Testis (tissue), 3 donors: ENCODE results near the gene KCTD3. TPM values are rescaled to one million over a fixed set of nuclear protein-coding genes. Genes with fewer than 3 reads are reported as not detected.

ENCODE experiments used
- DNase-seq: peaks from one replicate; pipeline ENCODE4 v3.0.0-alpha.2; 2019
- H3K27ac ChIP-seq, 2 donors: fragments of 200-600 bp; sonication (generic); one replicate each; pipeline ENCODE4 v1.5.1; 2019
- H3K27me3 ChIP-seq: fragments of 200-600 bp; sonication (generic); one replicate; pipeline ENCODE4 v1.5.1; 2019
- H3K36me3 ChIP-seq: fragments of 200-600 bp; sonication (generic); one replicate; pipeline ENCODE4 v1.5.1; 2017; ENCODE audit warnings: low read depth; ENCODE audit errors: missing control alignments
- H3K4me1 ChIP-seq: fragments of 200-600 bp; sonication (generic); one replicate; pipeline ENCODE4 v1.5.1; 2019
- H3K4me3 ChIP-seq, 2 donors: fragments of 200-600 bp; sonication (generic); one replicate each; pipeline ENCODE4 v1.5.1; 2017 to 2019
- H3K9me3 ChIP-seq: fragments of 200-600 bp; sonication (generic); one replicate; pipeline ENCODE4 v1.5.1; 2017
- POLR2A ChIP-seq: fragments of 450-650 bp; IDR thresholded peaks from one replicate; pipeline ENCODE4 v1.6.1; 2017; ENCODE audit warnings: antibody characterized with exemption, mild to moderate bottlenecking, moderate library complexity
- WGBS, 2 donors: methylation state at CpG; one replicate each; pipeline ENCODE4 v1.1.5; 2018; 5-methylcytosine and 5-hydroxymethylcytosine counted together
- intact Hi-C: fragments of 100-400 bp; cut with DNase I; formaldehyde crosslinking; loops from one replicate; pipeline ENCODE4 v1.15.1; 2023; ENCODE audit warnings: low total_unique reads
- polyA plus RNA-seq: library from polyadenylated mRNA; stranded (reverse); fragments of 350-450 nt; fragmentation: Illumina TruSeq; extraction: RNeasy Lipid Tissue Mini Kit (QIAGEN cat#74804); gene quantifications from one replicate; pipeline ENCODE4 v1.2.3, GENCODE V29; 2014; ENCODE audit warnings: low read depth, low replicate concordance; ENCODE audit not compliant: insufficient read depth
- total RNA-seq, 2 donors: library from RNA; depleted of rRNA; stranded (reverse); fragments of >200 nt; gene quantifications; one replicate each; pipeline ENCODE4 v1.2.3, GENCODE V29; 2016
- TF ChIP-seq, protein P1 (sequence below), 3 experiments: fragments of 450-650 bp in 2 of 3; fragments of 200-600 bp in 1 of 3; sonication (generic) in 1 of 3; IDR thresholded peaks; one replicate each; pipeline ENCODE4 v1.5.1; 2016 to 2019; ENCODE audit warnings: antibody characterized with exemption in 3 of 3, mild to moderate bottlenecking in 2 of 3, moderate library complexity in 1 of 3

Gene KCTD3
- total and polyA plus RNA-seq, 3 donors from 2014 or later = 38.1 to 81.5 (median 70.2) TPM

DNA sequence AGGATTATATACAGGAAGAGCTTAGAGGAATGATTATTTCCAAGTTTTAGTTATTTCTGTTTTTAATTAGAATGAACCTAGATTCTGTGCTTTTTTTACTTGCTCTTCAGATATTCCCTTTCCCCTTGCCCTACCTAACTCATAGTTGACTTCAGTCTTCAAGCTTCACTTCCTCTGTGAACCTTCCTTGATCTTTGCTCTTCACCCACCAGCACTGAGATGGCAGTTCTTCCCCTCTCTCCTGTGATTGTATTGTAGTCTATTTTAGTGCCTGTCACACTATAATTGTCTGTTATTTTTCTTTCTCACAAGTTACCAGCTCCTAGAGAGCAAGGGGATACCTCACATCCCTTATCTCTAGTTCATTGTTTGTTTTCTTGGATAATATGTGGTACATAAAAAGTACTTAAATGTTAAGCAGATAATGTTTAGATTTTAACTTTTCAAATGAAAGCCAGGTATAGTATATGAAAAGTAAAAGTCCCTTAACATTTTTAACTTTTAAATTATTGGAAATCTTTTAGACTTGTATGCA lies 33.2 kb downstream of the KCTD3 start:
- peaks cover 6% of the 10 kb centered on the region for H3K4me1 ChIP-seq
- H3K27me3 ChIP-seq = no peaks in the 10 kb centered on the region
- H3K27ac ChIP-seq = no peak overlapping the region
- H3K4me3 ChIP-seq = no peak overlapping the region
- DNase-seq = no peak
- no peak for TF ChIP-seq POLR2A
- TF ChIP-seq, protein P1, sequence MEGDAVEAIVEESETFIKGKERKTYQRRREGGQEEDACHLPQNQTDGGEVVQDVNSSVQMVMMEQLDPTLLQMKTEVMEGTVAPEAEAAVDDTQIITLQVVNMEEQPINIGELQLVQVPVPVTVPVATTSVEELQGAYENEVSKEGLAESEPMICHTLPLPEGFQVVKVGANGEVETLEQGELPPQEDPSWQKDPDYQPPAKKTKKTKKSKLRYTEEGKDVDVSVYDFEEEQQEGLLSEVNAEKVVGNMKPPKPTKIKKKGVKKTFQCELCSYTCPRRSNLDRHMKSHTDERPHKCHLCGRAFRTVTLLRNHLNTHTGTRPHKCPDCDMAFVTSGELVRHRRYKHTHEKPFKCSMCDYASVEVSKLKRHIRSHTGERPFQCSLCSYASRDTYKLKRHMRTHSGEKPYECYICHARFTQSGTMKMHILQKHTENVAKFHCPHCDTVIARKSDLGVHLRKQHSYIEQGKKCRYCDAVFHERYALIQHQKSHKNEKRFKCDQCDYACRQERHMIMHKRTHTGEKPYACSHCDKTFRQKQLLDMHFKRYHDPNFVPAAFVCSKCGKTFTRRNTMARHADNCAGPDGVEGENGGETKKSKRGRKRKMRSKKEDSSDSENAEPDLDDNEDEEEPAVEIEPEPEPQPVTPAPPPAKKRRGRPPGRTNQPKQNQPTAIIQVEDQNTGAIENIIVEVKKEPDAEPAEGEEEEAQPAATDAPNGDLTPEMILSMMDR (IDR thresholded peaks at IDR 0.05) = no peak
- no peaks in the 10 kb centered on the region for H3K36me3 ChIP-seq
- intact Hi-C loops = no loop called here
- no peaks in the 10 kb centered on the region for H3K9me3 ChIP-seq

DNA sequence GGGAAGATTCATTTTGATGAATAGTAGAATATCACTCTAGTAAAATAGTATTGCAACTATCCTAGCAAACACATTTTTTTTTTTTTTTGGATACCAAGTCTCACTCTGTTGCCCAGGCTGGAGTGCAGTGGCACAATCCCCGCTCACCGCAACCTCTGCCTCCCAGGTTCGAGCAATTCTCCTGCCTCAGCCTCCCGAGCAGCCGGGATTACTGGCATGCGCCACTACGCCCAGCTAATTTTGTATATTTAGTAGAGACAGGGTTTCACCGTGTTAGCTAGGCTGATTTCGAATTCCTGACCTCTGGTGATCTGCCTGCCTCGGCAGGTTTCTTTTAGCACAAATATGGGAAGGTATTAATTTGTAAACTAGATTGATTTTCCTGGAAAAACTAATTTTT lies 33.8 kb downstream of the KCTD3 start:
- H3K36me3 ChIP-seq = no peaks in the 10 kb centered on the region
- no peak for DNase-seq
- no peak overlapping the region for H3K4me3 ChIP-seq
- intact Hi-C loops = no loop called here
- peaks cover 6% of the 10 kb centered on the region for H3K4me1 ChIP-seq
- WGBS, 2 donors = 96 to 97% methylated on average over 10 of the region's 10 CpGs
- no peaks in the 10 kb centered on the region for H3K9me3 ChIP-seq
- no peaks in the 10 kb centered on the region for H3K27me3 ChIP-seq
- no peak for TF ChIP-seq POLR2A
- TF ChIP-seq, protein P1 (IDR thresholded peaks at IDR 0.05) = no peak
- H3K27ac ChIP-seq = no peak overlapping the region

DNA sequence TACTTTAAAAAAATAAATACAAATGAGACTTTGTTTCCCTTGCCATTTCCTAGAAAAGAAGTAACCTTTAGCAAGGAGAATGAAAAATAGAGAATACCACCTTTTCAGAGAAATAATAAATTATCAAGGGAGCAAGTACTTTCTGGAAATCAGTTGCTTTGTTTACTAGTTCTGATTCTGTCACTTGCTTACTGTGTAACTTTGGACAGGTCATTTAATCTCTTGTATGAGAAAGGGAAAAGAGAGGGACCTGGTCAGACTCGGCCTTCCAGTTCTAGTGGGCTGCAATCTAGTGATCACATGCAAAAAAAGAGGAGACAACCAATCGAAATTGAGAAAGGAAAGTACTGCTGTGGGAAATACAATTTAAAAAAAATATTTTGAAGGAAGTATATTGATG lies 34.2 kb downstream of the KCTD3 start:
- no peaks in the 10 kb centered on the region for H3K9me3 ChIP-seq
- no peak overlapping the region for H3K27ac ChIP-seq
- no peak overlapping the region for H3K4me3 ChIP-seq
- H3K4me1 ChIP-seq = peaks cover 9% of the 10 kb centered on the region
- H3K36me3 ChIP-seq = no peaks in the 10 kb centered on the region
- intact Hi-C loops = no loop called here
- no peaks in the 10 kb centered on the region for H3K27me3 ChIP-seq
- DNase-seq = no peak
- TF ChIP-seq POLR2A = no peak
- TF ChIP-seq, protein P1 (IDR thresholded peaks at IDR 0.05) = no peak
- WGBS, 2 donors = 79 to 88% methylated on average over 2 of the region's 2 CpGs

DNA sequence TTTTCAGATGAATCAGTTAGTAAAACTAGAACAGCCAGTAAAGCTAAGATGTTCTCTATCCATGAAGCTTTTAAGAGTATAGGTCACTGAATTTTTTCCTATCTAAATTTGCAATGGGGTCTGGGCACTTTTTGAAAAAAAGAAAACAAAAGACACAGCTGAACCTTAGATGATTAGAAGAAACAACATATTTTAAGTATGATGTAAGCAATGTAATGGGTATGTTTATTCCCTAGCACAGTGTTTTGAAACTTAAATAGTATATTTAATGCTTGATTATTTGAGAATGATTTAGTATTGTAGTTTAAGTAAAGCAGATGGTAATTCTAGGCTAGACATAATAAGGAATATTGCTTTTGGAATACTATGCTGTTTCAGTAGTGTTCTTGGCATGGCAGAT lies 36.2 kb downstream of the KCTD3 start:
- H3K9me3 ChIP-seq = no peaks in the 10 kb centered on the region
- H3K27ac ChIP-seq = no peak overlapping the region
- no peak overlapping the region for H3K4me3 ChIP-seq
- DNase-seq = no peak
- H3K36me3 ChIP-seq = no peaks in the 10 kb centered on the region
- TF ChIP-seq, protein P1 (IDR thresholded peaks at IDR 0.05) = no peak
- TF ChIP-seq POLR2A = no peak
- H3K27me3 ChIP-seq = no peaks in the 10 kb centered on the region
- intact Hi-C loops = no loop called here
- peaks cover 10% of the 10 kb centered on the region for H3K4me1 ChIP-seq

DNA sequence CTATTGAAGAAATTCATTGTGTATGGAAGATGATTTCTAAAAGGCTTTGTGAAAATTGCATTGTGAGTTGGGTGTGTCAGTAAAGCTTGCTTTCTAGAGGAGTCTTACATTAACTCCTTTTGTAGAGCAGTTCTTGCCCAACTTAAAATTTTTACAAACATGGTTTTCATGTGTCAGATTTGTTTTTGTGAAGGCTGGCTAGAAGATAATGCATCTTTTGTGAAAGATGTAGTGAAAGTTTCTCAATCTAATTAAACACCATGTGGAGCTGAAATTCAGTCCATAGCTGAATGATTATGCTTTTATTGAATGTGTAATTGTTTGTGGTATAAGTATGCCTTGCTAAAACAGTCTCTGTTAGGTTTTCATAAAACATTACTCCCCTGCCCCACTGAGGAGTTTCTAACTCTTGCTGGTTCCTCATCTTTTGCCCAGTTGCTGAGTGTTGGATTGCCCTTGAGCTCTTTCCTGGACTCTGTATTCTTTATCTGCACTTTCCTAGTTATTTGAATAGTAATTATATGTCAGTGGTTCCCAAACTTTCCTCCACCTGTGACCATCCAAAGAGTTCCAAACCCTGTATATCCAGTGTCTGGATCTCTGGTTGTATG lies 38.0 kb downstream of the KCTD3 start:
- Histone ChIP-seq H3K36me3 (no peaks in the 10 kb centered on the region), H3K27ac (no peak overlapping the region), H3K4me1 (peaks cover 6% of the 10 kb centered on the region), H3K4me3 (no peak overlapping the region), H3K27me3 (no peaks in the 10 kb centered on the region), H3K9me3 (no peaks in the 10 kb centered on the region)
- no peak for TF ChIP-seq POLR2A
- TF ChIP-seq, protein P1 (IDR thresholded peaks at IDR 0.05) = no peak
- DNase-seq = no peak
- intact Hi-C loops = no loop called here
